Vagina (tissue), 2 donors: Measurements from ENCODE around the gene COASY.

ENCODE experiments used
- POLR2A ChIP-seq, 2 donors: fragments of 450-650 bp; IDR thresholded peaks; one replicate each; pipeline ENCODE4 v1.6.1; 2017; ENCODE audit warnings: antibody characterized with exemption in 2 of 2, mild to moderate bottlenecking in 2 of 2, moderate library complexity in 2 of 2
- POLR2AphosphoS5 ChIP-seq, 2 donors: sonication (generic); formaldehyde crosslinking; IDR thresholded peaks; one replicate each; pipeline ENCODE4 v1.9.0; 2017; ENCODE audit warnings: antibody characterized with exemption in 2 of 2, mild to moderate bottlenecking in 2 of 2, low read depth in 1 of 2; ENCODE audit not compliant: insufficient read depth in 1 of 2
- TF ChIP-seq, protein P1 (sequence below), 3 experiments: fragments of 450-650 bp in 2 of 3; fragments of 200-600 bp in 1 of 3; sonication (generic) in 1 of 3; IDR thresholded peaks; one replicate each; pipeline ENCODE4 v1.5.1; 2017 to 2019; ENCODE audit warnings: antibody characterized with exemption in 3 of 3, mild to moderate bottlenecking in 2 of 3, moderate library complexity in 2 of 3

DNA sequence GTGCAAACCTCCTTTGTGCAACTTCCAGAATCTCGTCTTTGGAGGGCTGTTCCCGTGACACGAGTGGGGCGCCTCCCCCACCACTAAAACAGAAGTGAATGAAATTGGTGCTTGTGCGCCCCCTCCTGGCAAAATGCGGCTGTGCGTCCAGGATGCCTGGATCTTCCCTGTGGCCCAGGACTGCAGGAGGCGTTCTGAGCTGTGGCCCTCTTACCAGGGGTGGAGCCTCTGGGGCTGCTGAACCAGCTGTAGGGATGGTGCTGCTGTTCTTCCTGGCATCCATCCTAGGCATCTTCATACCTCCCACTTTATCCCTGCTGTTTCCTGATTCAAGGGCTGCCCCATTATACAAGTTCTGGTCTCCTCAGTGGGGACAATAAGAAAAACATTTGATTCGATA is 44.4 kb upstream of the COASY start:
- TF ChIP-seq, protein P1, sequence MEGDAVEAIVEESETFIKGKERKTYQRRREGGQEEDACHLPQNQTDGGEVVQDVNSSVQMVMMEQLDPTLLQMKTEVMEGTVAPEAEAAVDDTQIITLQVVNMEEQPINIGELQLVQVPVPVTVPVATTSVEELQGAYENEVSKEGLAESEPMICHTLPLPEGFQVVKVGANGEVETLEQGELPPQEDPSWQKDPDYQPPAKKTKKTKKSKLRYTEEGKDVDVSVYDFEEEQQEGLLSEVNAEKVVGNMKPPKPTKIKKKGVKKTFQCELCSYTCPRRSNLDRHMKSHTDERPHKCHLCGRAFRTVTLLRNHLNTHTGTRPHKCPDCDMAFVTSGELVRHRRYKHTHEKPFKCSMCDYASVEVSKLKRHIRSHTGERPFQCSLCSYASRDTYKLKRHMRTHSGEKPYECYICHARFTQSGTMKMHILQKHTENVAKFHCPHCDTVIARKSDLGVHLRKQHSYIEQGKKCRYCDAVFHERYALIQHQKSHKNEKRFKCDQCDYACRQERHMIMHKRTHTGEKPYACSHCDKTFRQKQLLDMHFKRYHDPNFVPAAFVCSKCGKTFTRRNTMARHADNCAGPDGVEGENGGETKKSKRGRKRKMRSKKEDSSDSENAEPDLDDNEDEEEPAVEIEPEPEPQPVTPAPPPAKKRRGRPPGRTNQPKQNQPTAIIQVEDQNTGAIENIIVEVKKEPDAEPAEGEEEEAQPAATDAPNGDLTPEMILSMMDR (IDR thresholded peaks at IDR 0.05): peak; percentile 89 to 96 (median 94)
- TF ChIP-seq POLR2A (IDR thresholded peaks at IDR 0.05) (no peak), POLR2AphosphoS5 (IDR thresholded peaks at IDR 0.05; ENCODE audit: insufficient read depth in 1 of 2, low read depth in 1 of 2) (peak; percentile 60 to 72)
